Tibial nerve (tissue), 4 donors: ENCODE data around the gene RAPGEF2.

ENCODE experiments used
- EP300 ChIP-seq, 2 donors: sonication (generic); formaldehyde crosslinking; IDR thresholded peaks; one replicate each; pipeline ENCODE4 v1.6.1; 2017; ENCODE audit warnings: antibody characterized with exemption in 2 of 2, mild to moderate bottlenecking in 1 of 2
- POLR2A ChIP-seq, 2 donors: fragments of 450-650 bp; IDR thresholded peaks; one replicate each; pipeline ENCODE4 v1.6.1; 2017; ENCODE audit warnings: antibody characterized with exemption in 2 of 2, mild to moderate bottlenecking in 2 of 2, moderate library complexity in 2 of 2
- TF ChIP-seq, protein P1 (sequence below), 5 experiments: fragments of 200-600 bp in 3 of 5; fragments of 450-650 bp in 2 of 5; sonication (generic) in 3 of 5; IDR thresholded peaks; one replicate each; pipeline ENCODE4 v1.5.1; 2016 to 2019; ENCODE audit warnings: antibody characterized with exemption in 5 of 5, mild to moderate bottlenecking in 3 of 5, moderate library complexity in 2 of 5

DNA sequence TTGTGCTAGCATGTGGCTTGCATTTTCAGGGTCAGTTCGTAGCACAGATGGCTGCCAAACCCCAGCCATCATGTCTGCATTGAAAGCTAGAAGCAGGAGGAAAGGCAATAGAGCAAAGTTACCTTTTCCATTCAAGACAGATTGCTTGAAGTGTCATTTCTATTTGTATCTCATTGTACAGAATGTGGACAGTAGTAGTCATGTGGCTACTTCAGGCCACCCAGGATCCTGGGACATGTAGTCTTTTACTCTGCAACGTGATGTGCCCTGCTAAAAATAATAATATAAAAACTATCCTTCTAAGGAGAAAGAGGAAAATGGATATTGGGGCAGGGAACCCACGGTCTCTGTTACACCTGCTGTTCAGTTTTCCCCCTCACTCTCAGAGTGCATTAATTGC, 118.4 kb downstream of the RAPGEF2 start:
- TF ChIP-seq EP300 (IDR thresholded peaks at IDR 0.05) (no peak), POLR2A (IDR thresholded peaks at IDR 0.05) (no peak)
- TF ChIP-seq, protein P1, sequence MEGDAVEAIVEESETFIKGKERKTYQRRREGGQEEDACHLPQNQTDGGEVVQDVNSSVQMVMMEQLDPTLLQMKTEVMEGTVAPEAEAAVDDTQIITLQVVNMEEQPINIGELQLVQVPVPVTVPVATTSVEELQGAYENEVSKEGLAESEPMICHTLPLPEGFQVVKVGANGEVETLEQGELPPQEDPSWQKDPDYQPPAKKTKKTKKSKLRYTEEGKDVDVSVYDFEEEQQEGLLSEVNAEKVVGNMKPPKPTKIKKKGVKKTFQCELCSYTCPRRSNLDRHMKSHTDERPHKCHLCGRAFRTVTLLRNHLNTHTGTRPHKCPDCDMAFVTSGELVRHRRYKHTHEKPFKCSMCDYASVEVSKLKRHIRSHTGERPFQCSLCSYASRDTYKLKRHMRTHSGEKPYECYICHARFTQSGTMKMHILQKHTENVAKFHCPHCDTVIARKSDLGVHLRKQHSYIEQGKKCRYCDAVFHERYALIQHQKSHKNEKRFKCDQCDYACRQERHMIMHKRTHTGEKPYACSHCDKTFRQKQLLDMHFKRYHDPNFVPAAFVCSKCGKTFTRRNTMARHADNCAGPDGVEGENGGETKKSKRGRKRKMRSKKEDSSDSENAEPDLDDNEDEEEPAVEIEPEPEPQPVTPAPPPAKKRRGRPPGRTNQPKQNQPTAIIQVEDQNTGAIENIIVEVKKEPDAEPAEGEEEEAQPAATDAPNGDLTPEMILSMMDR (IDR thresholded peaks at IDR 0.05), result no peak
